ENCODE results near the gene GPSM3. TPM values are rescaled to one million over a fixed set of nuclear protein-coding genes. Genes with fewer than 3 reads are reported as not detected.

GPSM3 gene
- total and polyA plus RNA-seq, 2 of the 13 experiments (the other 11 are each of a cell fraction or from before 2014, with no cell fraction given) = 0.18 to 6.2 TPM

DNA sequence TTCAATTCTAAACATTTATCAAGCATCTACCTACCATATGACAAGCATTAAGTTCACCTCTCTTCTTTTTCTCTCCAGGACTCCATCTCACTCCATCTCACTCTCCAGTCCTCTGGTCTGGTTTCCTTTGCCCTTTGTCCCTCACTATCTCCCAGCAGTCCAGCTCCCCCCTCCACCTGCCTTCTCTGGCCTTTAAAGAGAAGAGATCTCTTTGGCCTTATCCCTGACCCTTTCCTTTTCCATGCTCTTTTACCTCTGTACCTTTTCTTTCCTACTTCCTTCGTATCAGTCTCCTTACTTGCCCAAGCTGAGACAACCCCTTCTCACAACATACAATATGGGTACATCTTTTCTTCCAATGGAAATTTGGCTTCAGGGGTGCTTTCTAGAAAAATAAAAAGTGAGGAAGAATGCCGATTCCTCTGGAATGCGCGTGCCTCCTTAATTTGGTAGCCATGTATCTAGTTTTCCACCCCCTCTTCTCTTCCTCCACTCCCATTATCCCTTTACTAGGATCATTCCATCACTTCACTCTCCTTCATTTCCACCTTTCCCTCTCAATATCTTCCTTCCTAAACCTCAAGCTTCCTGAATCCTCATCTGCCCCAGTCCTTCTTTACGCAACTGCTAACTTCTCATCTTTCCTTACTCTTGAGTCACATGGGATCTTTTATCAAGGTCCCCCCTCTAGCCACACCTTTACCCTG, 15.8 kb downstream of the GPSM3 start (continued):
- TF ChIP-seq MAX (IDR thresholded peaks at IDR 0.05) (no peak), SP140L (CRISPR knock-in tag; IDR thresholded peaks at IDR 0.05; ENCODE audit: borderline replicate concordance) (no peak), TOPORS (CRISPR knock-in tag; IDR thresholded peaks at IDR 0.05) (no peak), FOXK2 (IDR thresholded peaks at IDR 0.05) (0 out of 2 replicates have a peak, but pooled peaks have one; percentile 28), DRAP1 (CRISPR knock-in tag; IDR thresholded peaks at IDR 0.05) (peak; percentile 61; the same call in 1 of the 2 replicates), FOXC1 (CRISPR knock-in tag; IDR thresholded peaks at IDR 0.05; ENCODE audit: borderline replicate concordance) (no peak), THRA (CRISPR knock-in tag; IDR thresholded peaks at IDR 0.05; ENCODE audit: borderline replicate concordance) (peak; percentile 4; the same call in 1 of the 2 replicates), TGIF2 (CRISPR knock-in tag; IDR thresholded peaks at IDR 0.05) (0 out of 2 replicates have a peak, but pooled peaks have one; percentile 9), GTF3A (CRISPR knock-in tag; conservative IDR thresholded peaks at IDR 0.05) (no peak), CCDC6 (CRISPR knock-in tag; IDR thresholded peaks at IDR 0.05) (0 out of 2 replicates have a peak, but pooled peaks have one; percentile 39)
- TF ChIP-seq, protein P1, sequence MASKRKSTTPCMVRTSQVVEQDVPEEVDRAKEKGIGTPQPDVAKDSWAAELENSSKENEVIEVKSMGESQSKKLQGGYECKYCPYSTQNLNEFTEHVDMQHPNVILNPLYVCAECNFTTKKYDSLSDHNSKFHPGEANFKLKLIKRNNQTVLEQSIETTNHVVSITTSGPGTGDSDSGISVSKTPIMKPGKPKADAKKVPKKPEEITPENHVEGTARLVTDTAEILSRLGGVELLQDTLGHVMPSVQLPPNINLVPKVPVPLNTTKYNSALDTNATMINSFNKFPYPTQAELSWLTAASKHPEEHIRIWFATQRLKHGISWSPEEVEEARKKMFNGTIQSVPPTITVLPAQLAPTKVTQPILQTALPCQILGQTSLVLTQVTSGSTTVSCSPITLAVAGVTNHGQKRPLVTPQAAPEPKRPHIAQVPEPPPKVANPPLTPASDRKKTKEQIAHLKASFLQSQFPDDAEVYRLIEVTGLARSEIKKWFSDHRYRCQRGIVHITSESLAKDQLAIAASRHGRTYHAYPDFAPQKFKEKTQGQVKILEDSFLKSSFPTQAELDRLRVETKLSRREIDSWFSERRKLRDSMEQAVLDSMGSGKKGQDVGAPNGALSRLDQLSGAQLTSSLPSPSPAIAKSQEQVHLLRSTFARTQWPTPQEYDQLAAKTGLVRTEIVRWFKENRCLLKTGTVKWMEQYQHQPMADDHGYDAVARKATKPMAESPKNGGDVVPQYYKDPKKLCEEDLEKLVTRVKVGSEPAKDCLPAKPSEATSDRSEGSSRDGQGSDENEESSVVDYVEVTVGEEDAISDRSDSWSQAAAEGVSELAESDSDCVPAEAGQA (IDR thresholded peaks at IDR 0.05; ENCODE audit: low read depth) = no peak
- TF ChIP-seq, protein P1 (CRISPR knock-in tag; IDR thresholded peaks at IDR 0.05; ENCODE audit: borderline replicate concordance) = no peak
